SH-SY5Y (cell line): Measurements from ENCODE around the gene ABHD12.

ENCODE experiments used
- GATA2 ChIP-seq: IDR thresholded peaks from 2 replicates; pipeline ENCODE4 v1.6.1; 2011; ENCODE audit warnings: mild to moderate bottlenecking, low read depth, low read length
- GATA3 ChIP-seq: IDR thresholded peaks from 2 replicates; pipeline ENCODE4 v1.6.1; 2011; ENCODE audit warnings: low read depth, mild to moderate bottlenecking, low read length, moderate library complexity

ABHD12 gene

DNA sequence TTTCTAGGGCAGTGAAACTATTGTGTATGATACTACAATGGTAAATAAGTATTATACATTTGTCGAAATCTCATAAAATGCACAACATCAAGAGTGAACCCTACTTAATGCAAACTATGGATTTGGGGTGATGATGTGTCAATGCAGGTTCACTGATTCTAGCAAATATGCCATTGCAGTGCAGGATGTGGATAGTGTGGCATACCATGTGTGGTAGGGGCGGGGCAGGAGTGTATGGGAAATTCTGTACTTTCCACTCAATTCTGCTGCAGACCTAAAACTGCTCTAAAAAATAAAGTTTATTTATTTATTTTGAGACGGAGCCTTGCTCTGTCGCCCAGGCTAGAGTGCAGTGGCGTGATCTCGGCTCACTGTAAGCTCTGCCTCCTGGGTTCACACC, 44.3 kb downstream of the ABHD12 start:
- TF ChIP-seq GATA3 (no peak), GATA2 (no peak)

DNA sequence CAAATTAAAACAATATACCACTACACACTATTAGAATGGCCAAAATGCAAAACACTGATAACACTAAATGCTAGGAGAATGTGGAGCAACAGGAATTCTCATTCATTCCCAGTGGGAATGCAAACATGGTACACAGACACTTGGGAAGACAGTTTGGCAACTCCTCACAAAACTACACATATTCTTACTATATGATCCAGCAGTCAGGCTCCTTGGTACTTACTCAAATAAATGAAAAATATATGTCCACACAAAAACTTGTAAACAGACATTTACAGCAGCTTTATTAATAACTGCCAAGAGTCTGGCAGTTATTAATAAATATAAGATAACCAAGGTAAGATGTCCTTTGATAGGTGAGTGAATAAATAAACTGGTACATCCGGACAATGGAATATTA, 44.9 kb downstream of the ABHD12 start:
- TF ChIP-seq GATA2 (no peak), GATA3 (no peak)

DNA sequence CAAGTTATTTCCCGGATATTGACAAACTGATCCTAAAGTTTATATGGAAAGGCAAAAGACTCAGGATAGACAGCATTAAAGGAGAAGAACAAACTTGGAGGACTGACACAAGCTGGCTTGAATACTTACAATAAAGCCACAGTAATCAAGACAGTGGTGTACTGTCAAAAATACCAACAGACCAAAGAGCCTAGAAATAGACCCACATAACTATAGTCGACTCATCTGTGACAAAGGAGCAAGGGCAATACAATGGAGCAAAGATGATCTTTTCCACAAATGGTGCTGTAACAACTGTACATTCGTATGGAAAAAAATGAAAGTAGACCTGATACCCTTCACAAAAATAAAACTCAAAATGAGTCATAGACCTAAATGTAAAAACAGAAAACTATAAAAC, 46.0 kb downstream of the ABHD12 start:
- TF ChIP-seq GATA2 = no peak
- no peak for TF ChIP-seq GATA3

DNA sequence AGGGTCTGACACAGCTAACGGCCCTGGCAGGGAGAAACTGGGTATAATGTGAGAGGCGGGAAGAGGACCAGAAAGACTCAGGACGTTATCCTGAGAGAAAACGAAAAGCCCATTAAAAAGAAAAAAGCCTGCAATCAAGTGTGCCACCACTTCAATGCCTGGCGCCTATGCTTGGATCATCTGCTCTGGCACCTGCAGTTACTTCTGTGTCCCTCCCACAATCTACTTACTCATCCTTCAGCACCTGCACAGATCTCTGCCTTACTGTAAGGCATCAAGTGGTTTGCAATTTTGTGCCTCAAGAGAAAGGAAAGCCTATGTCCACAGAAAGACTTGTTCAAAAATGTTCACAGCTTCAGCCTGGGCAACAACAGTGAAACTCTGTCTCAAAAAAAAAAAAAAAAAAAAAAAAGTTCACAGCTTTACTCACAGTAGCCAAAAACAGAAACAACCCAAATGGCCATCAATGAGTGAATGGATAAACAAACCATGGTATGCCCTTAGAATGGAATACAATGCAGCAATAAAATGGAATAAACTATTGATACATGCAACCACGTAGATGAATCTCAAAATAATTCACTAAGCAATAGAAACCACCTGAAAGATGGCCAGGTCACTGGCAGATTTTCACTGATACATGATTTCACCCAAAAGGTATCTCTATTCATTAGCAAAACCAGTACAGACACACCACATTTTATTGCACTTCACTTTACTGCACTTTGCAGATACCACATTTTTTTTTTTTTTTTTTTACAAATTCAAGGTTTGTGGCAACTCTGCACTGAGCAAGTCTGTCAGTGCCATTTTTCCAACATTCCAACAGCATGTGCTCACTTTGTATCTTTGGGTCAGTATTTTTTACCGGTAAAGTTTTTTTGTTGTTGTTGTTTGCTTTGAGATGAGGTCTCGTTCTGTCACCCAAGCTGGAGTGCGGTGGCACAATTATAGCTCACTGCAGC, 48.6 kb downstream of the ABHD12 start:
- TF ChIP-seq GATA2 (no peak), GATA3 (no peak)

DNA sequence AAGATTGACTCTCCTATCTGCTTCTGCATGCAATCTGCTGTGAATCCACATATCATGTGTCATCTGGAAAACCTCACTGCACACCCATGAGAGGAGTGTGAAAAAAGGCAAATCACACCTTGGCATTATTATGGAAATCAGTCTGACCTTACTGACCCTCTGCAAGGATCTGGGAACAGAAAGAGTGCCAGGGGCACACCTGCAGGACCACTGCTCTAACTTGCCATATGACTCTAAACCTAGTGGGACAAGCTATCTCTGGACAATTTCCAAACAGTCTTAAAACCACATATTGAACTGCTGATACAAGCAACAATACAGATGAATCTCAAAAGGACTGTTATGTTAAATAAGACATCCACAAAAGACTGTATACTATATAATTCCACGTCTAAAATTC, 50.3 kb downstream of the ABHD12 start:
- TF ChIP-seq GATA2 (no peak), GATA3 (no peak)

DNA sequence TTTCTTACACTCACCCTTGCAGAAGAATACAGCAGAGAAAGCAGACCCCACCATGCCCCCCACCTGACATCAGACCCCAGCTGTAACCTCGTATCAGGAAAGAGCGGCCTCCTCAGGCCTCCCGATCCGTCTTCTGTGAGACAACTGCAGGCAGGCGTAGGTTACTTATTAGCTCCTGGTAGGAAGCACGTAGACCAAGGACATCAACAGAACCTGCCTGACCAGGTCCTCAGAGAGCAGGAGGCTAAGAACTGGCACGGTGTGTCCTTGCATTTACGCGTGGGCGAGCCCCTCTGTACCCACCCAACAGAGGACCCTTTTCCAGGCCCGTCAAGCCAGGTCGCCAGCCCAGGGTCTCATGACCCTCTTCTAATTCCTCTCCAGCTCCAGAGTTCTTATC, 51.0 kb downstream of the ABHD12 start:
- TF ChIP-seq GATA2 (no peak), GATA3 (no peak)

DNA sequence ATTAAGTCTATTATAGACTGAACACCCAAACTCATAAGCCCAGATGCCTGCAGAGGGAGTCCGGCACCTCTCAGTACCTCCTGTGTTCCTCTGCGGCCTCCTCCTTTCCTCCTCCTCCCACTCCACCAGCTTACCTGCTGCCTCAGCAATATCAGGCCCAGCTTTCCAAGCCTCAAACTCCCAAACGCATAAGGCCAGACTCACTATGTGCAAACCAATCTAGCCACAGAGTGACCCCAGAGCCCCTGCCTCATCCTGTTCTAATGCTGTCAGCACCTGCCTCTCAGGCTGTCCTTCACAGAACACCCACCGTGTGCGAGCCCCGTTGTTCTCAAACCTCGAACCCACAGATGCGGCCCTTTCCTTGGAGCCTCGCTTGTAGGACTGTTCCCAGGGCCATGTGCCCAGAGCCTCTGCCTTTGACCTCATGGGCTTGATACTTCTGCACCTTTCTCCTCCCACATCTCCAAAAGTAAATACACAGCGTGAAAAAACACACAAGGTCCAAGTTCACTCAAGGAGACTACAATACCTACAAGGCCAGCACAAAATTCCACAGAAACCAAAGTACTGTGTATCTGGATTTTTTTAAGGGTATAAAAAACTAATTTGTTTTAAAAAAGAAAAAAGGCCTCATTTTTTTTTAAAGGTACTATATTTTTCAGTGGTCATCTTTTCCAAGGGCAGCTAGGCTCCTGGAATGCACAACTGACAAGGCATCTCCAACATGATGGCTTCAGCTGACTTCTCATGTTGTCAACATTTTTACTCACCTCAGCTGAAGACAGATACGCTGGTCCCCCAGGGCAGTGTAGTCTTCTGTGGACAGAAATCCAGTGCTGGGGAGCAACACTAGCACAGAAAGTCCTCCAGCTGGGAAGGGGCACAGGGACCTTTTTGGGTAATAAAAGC, 52.3 kb downstream of the ABHD12 start:
- TF ChIP-seq GATA3 (no peak), GATA2 (no peak)

DNA sequence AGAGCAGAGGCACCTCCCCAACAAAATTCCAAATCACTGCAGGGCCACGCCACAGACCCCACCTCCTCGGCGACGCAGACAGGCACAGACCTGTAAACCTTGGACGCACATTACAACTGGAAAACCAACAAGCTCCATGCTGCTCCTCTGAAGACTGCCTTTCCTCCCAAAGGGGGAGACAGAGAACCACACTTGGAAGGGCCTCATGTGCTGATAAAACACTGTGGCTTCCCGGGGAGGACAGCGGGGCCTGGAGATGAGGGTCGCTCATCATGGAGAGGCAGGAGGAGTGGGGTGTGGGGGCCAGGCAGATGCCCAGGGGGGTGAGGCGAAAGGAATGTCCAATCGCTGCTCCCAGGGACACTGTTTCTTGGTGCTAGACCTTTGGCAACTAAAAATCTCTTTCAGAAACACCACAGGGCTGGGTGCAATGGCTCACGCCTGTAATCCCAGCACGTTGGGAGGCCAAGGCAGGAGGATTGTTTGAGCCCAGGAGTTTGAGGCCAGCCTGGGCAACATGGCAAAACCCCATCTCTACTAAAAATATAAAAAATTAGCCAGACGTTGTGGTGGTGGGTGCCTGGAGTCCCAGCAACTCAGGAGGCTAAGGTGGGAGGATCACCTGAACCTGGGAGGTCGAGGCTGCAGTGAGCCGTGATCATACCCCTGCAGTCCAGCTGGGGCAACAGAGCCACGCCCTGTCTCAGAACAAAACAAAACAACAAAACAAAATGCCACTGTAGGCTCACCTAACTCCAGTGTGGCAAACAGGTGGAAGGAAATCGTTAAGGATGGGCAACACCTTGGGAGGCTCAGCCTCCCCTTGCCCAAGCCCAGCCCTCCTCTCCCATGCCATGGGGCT, 53.8 kb downstream of the ABHD12 start:
- no peak for TF ChIP-seq GATA3
- no peak for TF ChIP-seq GATA2

DNA sequence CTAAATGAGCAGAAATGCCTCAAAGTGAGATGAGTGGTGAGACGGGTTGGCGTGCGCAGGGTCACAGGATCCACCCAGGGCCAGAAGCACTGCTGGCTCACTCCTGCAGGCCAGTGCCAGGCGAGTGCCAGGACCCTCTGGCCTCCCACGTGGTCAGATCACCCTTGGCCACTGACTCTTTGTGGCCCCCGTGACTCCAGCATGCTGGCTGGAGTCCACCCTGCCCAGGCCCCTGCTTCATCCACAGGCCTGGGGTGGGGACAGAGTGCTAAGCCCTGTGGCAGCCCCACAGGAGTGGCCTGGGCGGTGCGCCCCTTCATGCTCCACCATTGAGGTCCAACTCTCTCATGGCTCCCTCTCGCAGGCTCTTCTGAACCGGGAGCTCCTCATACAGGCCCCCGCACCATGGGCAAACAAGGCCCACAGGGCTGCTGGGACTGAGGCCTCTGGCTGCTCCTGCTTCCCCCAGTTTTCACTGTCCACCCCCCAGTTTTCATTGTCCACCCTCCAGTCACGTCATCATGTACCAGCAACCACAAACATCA, 61.6 kb downstream of the ABHD12 start:
- TF ChIP-seq GATA3 = no peak
- TF ChIP-seq GATA2 = no peak

DNA sequence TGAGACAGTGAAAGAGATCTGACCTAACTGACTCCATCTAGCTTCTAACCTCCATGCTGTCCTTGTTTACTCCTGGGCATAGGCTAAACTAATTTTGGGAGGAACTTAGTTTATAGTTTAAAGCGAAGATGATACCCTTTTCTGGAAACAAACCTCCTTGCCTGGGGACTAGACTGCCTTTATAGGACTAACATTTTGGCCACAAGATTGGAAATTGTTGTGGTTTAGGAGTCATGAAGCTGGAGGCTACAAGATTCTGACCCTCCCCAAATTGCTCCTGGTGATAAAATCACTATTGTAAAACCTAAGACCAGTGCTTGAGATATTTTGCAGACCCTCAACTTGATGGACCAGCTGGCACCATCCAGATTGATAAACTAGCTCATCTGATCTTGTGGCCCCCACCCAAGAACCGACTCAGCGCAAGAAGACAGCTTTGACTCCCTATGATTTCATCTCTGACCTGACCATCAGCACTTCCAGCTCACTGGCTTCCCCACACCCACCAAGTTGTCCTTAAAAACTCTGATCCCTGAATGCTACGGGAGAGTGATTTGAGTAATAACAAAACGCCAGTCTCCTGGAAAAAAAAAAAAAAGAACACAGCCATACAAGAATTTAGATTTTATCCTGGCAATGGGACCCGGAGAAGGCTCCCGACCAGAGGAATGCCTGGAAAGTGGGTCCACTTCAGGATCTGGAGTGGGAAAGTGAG, 63.0 kb downstream of the ABHD12 start:
- no peak for TF ChIP-seq GATA3
- TF ChIP-seq GATA2 = no peak

DNA sequence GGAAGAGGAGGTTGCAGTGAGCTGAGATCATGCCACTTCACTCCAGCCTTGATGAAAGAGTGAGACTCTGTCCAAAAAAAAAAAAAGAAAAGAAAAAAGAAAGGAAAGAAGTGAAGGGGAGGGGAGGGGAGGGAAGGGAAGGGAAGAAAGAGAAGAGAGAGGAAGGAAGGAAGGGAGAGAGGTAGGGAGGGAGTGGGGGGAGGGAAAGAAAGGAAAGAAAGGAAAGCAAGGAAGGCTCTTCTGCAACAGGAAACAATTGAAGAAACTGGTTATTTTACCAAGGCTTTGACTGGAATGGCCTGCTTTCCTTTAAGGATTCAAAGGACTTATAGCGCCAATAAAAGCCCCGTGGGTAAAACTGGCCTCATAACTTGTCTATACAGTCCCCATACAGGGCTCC, 64.6 kb downstream of the ABHD12 start:
- TF ChIP-seq GATA2 (no peak), GATA3 (no peak)

DNA sequence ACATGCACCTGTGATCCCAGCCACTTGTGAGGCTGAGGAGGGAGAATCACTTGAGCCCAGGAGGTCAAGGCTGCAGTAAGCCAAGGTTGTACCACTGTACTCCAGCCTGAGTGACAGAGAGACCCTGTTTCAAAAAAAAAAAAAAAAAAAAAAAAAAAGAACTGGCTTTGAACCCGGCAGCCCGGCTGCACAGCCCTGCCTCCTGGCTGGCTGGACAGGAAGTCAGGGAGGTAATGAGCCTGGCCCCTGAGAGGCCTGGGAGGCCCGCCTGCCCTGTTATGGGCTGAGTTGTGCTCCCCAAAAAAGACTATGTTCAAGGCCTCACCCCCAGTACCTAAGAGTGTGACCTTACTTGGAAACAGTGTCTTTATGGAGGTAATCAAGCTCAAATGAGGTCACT, 65.6 kb downstream of the ABHD12 start:
- TF ChIP-seq GATA2 = no peak
- TF ChIP-seq GATA3 = no peak

DNA sequence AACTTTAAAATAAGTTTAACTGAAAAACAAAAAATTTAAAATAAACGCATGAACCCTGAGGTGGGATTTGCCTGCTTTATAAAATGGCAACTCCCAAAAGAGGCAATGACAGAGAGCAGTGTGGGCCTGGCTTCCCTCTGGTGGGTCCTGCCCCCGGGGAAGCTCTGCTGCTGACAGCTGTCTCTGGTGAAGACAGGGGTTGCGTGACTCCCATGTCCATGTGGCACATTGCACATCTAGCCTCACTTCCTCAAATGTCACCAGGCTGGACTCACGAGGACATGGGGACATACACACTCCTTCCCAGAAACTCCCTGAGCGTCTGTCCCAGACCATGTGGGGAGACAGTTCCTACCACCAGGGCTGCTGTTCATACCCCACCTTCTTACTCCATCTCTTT, 66.2 kb downstream of the ABHD12 start:
- TF ChIP-seq GATA3 (no peak), GATA2 (no peak)
